Keratinocyte (primary cell): ENCODE measurements around the gene IRF2BP1. TPM values are rescaled to one million over a fixed set of nuclear protein-coding genes. Genes with fewer than 3 reads are reported as not detected.

Experiments used
- DNase-seq: peaks from one replicate; pipeline ENCODE4 v3.0.0-alpha.2; 2011; ENCODE audit warnings: low read depth, missing footprints, low spot score
- FAIRE-seq: peaks from 2 replicates; lab custom pipeline; 2011; peaks lifted over from hg19 to GRCh38; lab: Jason Lieb, UNC
- H2AFZ ChIP-seq: 2 replicates; pipeline ENCODE4 v1.6.0; 2012; ENCODE audit warnings: low read length, control low read depth, inconsistent platforms; ENCODE audit not compliant: control insufficient read depth
- H3K27ac ChIP-seq: 2 replicates; pipeline ENCODE4 v1.5.1; 2011; ENCODE audit warnings: low read length; ENCODE audit not compliant: control insufficient read depth, insufficient read depth
- H3K27me3 ChIP-seq: 3 replicates; pipeline ENCODE4 v1.6.0; 2011; ENCODE audit warnings: low read length; ENCODE audit not compliant: control insufficient read depth, insufficient read depth; ENCODE audit errors: extremely low read depth
- H3K36me3 ChIP-seq, 2 experiments: 2 replicates in 1 of 2; 3 replicates in 1 of 2; pipeline ENCODE4 v1.5.1; 2011; ENCODE audit warnings: low read length in 2 of 2, mild to moderate bottlenecking in 1 of 2; ENCODE audit not compliant: control insufficient read depth in 2 of 2, insufficient read depth in 2 of 2; ENCODE audit errors: extremely low read depth in 1 of 2
- H3K4me1 ChIP-seq: 3 replicates; pipeline ENCODE4 v1.5.1; 2011; ENCODE audit warnings: low read length; ENCODE audit not compliant: control insufficient read depth, insufficient read depth; ENCODE audit errors: extremely low read depth
- H3K4me2 ChIP-seq: 3 replicates; pipeline ENCODE4 v1.6.0; 2011; ENCODE audit warnings: low read depth, low read length; ENCODE audit not compliant: control insufficient read depth, insufficient read depth; ENCODE audit errors: extremely low read depth
- H3K4me3 ChIP-seq, 3 experiments: fragments of 200-600 bp in 1 of 3; sonication (generic) in 1 of 3; 2 replicates in 2 of 3; 3 replicates in 1 of 3; pipeline ENCODE4 v1.5.1; 2011 to 2016; ENCODE audit warnings: low read length in 3 of 3, mild to moderate bottlenecking in 3 of 3, control low read depth in 2 of 3, inconsistent platforms in 1 of 3, low read depth in 1 of 3, mixed read lengths in 1 of 3, mixed run types in 1 of 3, moderate library complexity in 1 of 3; ENCODE audit not compliant: control insufficient read depth in 2 of 3, insufficient read depth in 2 of 3; ENCODE audit errors: extremely low read depth in 1 of 3
- H3K79me2 ChIP-seq: 2 replicates; pipeline ENCODE4 v1.6.0; 2012; ENCODE audit warnings: low read length; ENCODE audit not compliant: control insufficient read depth, insufficient read depth
- H3K9ac ChIP-seq: 3 replicates; pipeline ENCODE4 v1.6.0; 2011; ENCODE audit warnings: low read length; ENCODE audit not compliant: control insufficient read depth, insufficient read depth; ENCODE audit errors: extremely low read depth
- H3K9me1 ChIP-seq: 3 replicates; pipeline ENCODE4 v1.6.0; 2011; ENCODE audit warnings: low read length; ENCODE audit not compliant: control insufficient read depth, insufficient read depth; ENCODE audit errors: extremely low read depth
- H3K9me3 ChIP-seq: 2 replicates; pipeline ENCODE4 v1.5.1; 2012; ENCODE audit warnings: low read depth, low read length; ENCODE audit not compliant: control insufficient read depth
- H4K20me1 ChIP-seq: 3 replicates; pipeline ENCODE4 v1.6.0; 2011; ENCODE audit warnings: low read length; ENCODE audit not compliant: control insufficient read depth, insufficient read depth; ENCODE audit errors: extremely low read depth
- CTCF ChIP-seq, 3 experiments: IDR thresholded peaks in 1 of 3; conservative IDR thresholded peaks in 1 of 3; optimal IDR thresholded peaks in 1 of 3; 2 replicates in 2 of 3; 3 replicates in 1 of 3; pipeline versions ENCODE3 to v1.5.1; 2011; ENCODE audit warnings: low read length in 3 of 3, mild to moderate bottlenecking in 3 of 3, moderate library complexity in 2 of 3, control low read depth in 1 of 3, inconsistent platforms in 1 of 3; ENCODE audit not compliant: insufficient read depth in 2 of 3; ENCODE audit errors: extremely low read depth in 1 of 3
- EZH2 ChIP-seq: IDR thresholded peaks from one replicate; pipeline ENCODE4 v1.6.1; 2012; ENCODE audit warnings: inconsistent platforms, mild to moderate bottlenecking, low read length, moderate library complexity
- dilution Hi-C: fragments of 300-500 bp; cut with MboI; formaldehyde crosslinking; loops from one replicate; pipeline ENCODE4 v1.7.0; 2020; ENCODE audit warnings: low sequenced_read_pairs; ENCODE audit not compliant: extremely low pct_ligation_motif_present
- polyA plus RNA-seq, 5 experiments: library from polyadenylated mRNA; depleted of rRNA in 3 of 5; stranded (reverse) in 3 of 5; stranded (forward) in 1 of 5; unstranded in 1 of 5; fragments of >200 nt; gene quantifications; 1 replicate in 1 of 5; 2 replicates in 3 of 5; 3 replicates in 1 of 5; pipeline versions ENCODE4 v1.2.1 to v1.2.3, GENCODE V29; 2011 to 2012; ENCODE audit warnings: missing spikeins in 2 of 5, low read depth in 1 of 5, low replicate concordance in 1 of 5

The IRF2BP1 gene
- polyA plus RNA-seq, 1 donor (not counting 4 experiments of a cell fraction or from before 2014, with no cell fraction given) = 1.7 TPM

- no peak for TF ChIP-seq EZH2
- TF ChIP-seq CTCF (optimal IDR thresholded peaks at IDR 0.05 in 1 of 3, IDR thresholded peaks at IDR 0.05 in 1 of 3, conservative IDR thresholded peaks at IDR 0.05 in 1 of 3; ENCODE audit: extremely low read depth in 1 of 3, insufficient read depth in 2 of 3, low read length in 3 of 3) = no peak
- H3K79me2 ChIP-seq = no peaks in the 10 kb centered on the region
- peak overlapping the region; percentile 19 for H2AFZ ChIP-seq
- no peaks in the 10 kb centered on the region for H3K36me3 ChIP-seq
- no peak for FAIRE-seq
- H3K9me1 ChIP-seq = no peaks in the 10 kb centered on the region
- DNase-seq = no peak
- peaks cover 16% of the 10 kb centered on the region for H3K27me3 ChIP-seq
- H3K9ac ChIP-seq = no peak overlapping the region
- no peaks in the 10 kb centered on the region for H3K9me3 ChIP-seq
- H3K4me2 ChIP-seq = no peak overlapping the region
- no peaks in the 10 kb centered on the region for H3K4me1 ChIP-seq
- dilution Hi-C loops = no loop called here
- no peak overlapping the region for H3K27ac ChIP-seq
- no peak overlapping the region for H3K4me3 ChIP-seq
- no peaks in the 10 kb centered on the region for H4K20me1 ChIP-seq
Observed at GRCh38 chr19:45876411-45877197, 9.3 kb downstream of the IRF2BP1 start.

- Histone ChIP-seq H3K4me2 (no peak overlapping the region), H4K20me1 (no peaks in the 10 kb centered on the region), H3K9me1 (no peaks in the 10 kb centered on the region), H3K79me2 (no peaks in the 10 kb centered on the region), H3K4me3 (no peak overlapping the region), H3K27ac (no peak overlapping the region), H2AFZ (no peak overlapping the region), H3K4me1 (no peaks in the 10 kb centered on the region), H3K36me3 (no peaks in the 10 kb centered on the region), H3K27me3 (peaks cover 16% of the 10 kb centered on the region), H3K9ac (no peak overlapping the region), H3K9me3 (no peaks in the 10 kb centered on the region)
- TF ChIP-seq CTCF (optimal IDR thresholded peaks at IDR 0.05 in 1 of 3, IDR thresholded peaks at IDR 0.05 in 1 of 3, conservative IDR thresholded peaks at IDR 0.05 in 1 of 3; ENCODE audit: extremely low read depth in 1 of 3, insufficient read depth in 2 of 3, low read length in 3 of 3) = no peak
- TF ChIP-seq EZH2 = no peak
- no peak for FAIRE-seq
- DNase-seq = no peak
- dilution Hi-C loops = no loop called here
Observed at GRCh38 chr19:45876161-45876410, 9.9 kb downstream of the IRF2BP1 start.
